Measurements from ENCODE around the gene RAB3IP.
A peak's percentile ranks its signal among the peaks of the same experiment; 100 is the strongest.

RAB3IP gene

GRCh38 chr12:69738351-69739286 is at the start of gene RAB3IP:
RAB3IP (plus strand) TSS chr12:69738860; CDS start chr12:69755409, 16,549 bp downstream.
- peak; percentile 82 to 94 (median 89) for DNase-seq (ENCODE audit: low read depth in 3 of 3)

GRCh38 chr12:69689638-69690037 is 49.0 kb upstream of the RAB3IP start:
- DNase-seq (ENCODE audit: low read depth in 3 of 3), result no peak

GRCh38 chr12:69694123-69694522 is 44.5 kb upstream of the RAB3IP start:
- no peak for DNase-seq (ENCODE audit: low read depth in 3 of 3)

GRCh38 chr12:69698054-69698453 is 40.6 kb upstream of the RAB3IP start:
- DNase-seq (ENCODE audit: low read depth in 3 of 3), result no peak

GRCh38 chr12:69698769-69699540 is 39.7 kb upstream of the RAB3IP start, which contains the start of gene BEST3:
BEST3 (minus strand) TSS chr12:69699303; CDS start chr12:69697798, 1,505 bp downstream.
- no peak for DNase-seq (ENCODE audit: low read depth in 3 of 3)

GRCh38 chr12:69701826-69702225 is 36.8 kb upstream of the RAB3IP start:
- DNase-seq (ENCODE audit: low read depth in 3 of 3), result no peak

GRCh38 chr12:69703146-69703642 is 35.5 kb upstream of the RAB3IP start:
- no peak for DNase-seq (ENCODE audit: low read depth in 3 of 3)

- no peak for DNase-seq (ENCODE audit: low read depth in 3 of 3)
Observed at GRCh38 chr12:69704357-69704756, 34.3 kb upstream of the RAB3IP start.

- DNase-seq (ENCODE audit: low read depth in 3 of 3), result no peak
Observed at GRCh38 chr12:69708649-69709048, 30.0 kb upstream of the RAB3IP start.

GRCh38 chr12:69712826-69713225 is 25.8 kb upstream of the RAB3IP start:
- no peak for DNase-seq (ENCODE audit: low read depth in 3 of 3)

- no peak for DNase-seq (ENCODE audit: low read depth in 3 of 3)
Observed at GRCh38 chr12:69714542-69714941, 24.1 kb upstream of the RAB3IP start.

- DNase-seq (ENCODE audit: low read depth in 3 of 3), result no peak
Observed at GRCh38 chr12:69719336-69720316, 19.0 kb upstream of the RAB3IP start.

GRCh38 chr12:69720750-69721149 is 17.9 kb upstream of the RAB3IP start:
- no peak for DNase-seq (ENCODE audit: low read depth in 3 of 3)

- DNase-seq (ENCODE audit: low read depth in 3 of 3), result no peak
Observed at GRCh38 chr12:69726922-69727321, 11.7 kb upstream of the RAB3IP start.

- no peak for DNase-seq (ENCODE audit: low read depth in 3 of 3)
Observed at GRCh38 chr12:69732088-69732487, 6.6 kb upstream of the RAB3IP start.

- DNase-seq (ENCODE audit: low read depth in 3 of 3), result no peak
Observed at GRCh38 chr12:69733638-69734037, 5.0 kb upstream of the RAB3IP start.

- DNase-seq (ENCODE audit: low read depth in 3 of 3), result peak; percentile 16 to 53 (median 28)
Observed at GRCh38 chr12:69739287-69740191, 879 bp downstream of the RAB3IP start.

- no peak for DNase-seq (ENCODE audit: low read depth in 3 of 3)
Observed at GRCh38 chr12:69744109-69744508, 5.4 kb downstream of the RAB3IP start.

GRCh38 chr12:69751476-69751875 is 12.8 kb downstream of the RAB3IP start:
- no peak for DNase-seq (ENCODE audit: low read depth in 3 of 3)

- DNase-seq (ENCODE audit: low read depth in 3 of 3), result no peak
Observed at GRCh38 chr12:69755302-69755701, 16.6 kb downstream of the RAB3IP start.
